Panc1 (cell line): ENCODE data around the gene WRAP73.

Experiments used
- CTCF ChIP-seq: fragments of 450-650 bp; IDR thresholded peaks from 2 replicates; pipeline ENCODE4 v1.5.1; 2017; ENCODE audit warnings: mild to moderate bottlenecking
- POLR2AphosphoS5 ChIP-seq: IDR thresholded peaks from 2 replicates; pipeline ENCODE4 v1.6.1; 2012; ENCODE audit warnings: mild to moderate bottlenecking, low read depth, low read length, moderate library complexity
- REST ChIP-seq, 2 experiments: IDR thresholded peaks; 2 replicates each; pipeline ENCODE4 v1.6.1; 2011 to 2012; ENCODE audit warnings: low read depth in 2 of 2, control low read depth in 1 of 2, low read length in 1 of 2, mild to moderate bottlenecking in 1 of 2, moderate library complexity in 1 of 2; ENCODE audit not compliant: insufficient read depth in 1 of 2

- TF ChIP-seq POLR2AphosphoS5 (no peak), CTCF (no peak), REST (IDR thresholded peaks at IDR 0.05; ENCODE audit: insufficient read depth in 1 of 2, low read depth in 2 of 2, low read length in 1 of 2) (no peak)
Measured at GRCh38 chr1:3651930-3652547, 2.1 kb upstream of the WRAP73 start, which contains the start of gene TP73.
